HG03442 (cell line): ENCODE data around the gene ARF3.
A peak's percentile ranks its signal among the peaks of the same experiment; 100 is the strongest.
"Not testable (repeated sequence)": the region's sequence is repeated elsewhere in the genome, so short reads cannot be mapped to it uniquely, and the experiment has no call there.

Experiments used
- ATAC-seq: cut with Tn5 transposase; IDR thresholded peaks from one replicate; pipeline ENCODE4 v1.9.1; 2021; ENCODE audit warnings: mild to moderate bottlenecking, moderate library complexity; ENCODE audit not compliant: unreplicated experiment

Gene ARF3

GRCh38 chr12:48932878-48933277 lies 24.4 kb downstream of the ARF3 start:
- ATAC-seq = no peak

- ATAC-seq = no peak
Measured at GRCh38 chr12:48930475-48930874, 26.8 kb downstream of the ARF3 start.

GRCh38 chr12:48929551-48929950 lies 27.7 kb downstream of the ARF3 start:
- no peak for ATAC-seq

GRCh38 chr12:48927261-48927660 lies 30.0 kb downstream of the ARF3 start:
- no peak for ATAC-seq

- ATAC-seq = peak; percentile 61
Measured at GRCh38 chr12:48925304-48926011, 31.8 kb downstream of the ARF3 start, which contains the start of gene FKBP11. Gene FKBP11 (minus strand): TSS chr12:48925492. CDS start chr12:48925428, 64 bp downstream.

GRCh38 chr12:48924617-48925303 lies 32.5 kb downstream of the ARF3 start:
- ATAC-seq = peak; percentile 72

- ATAC-seq = no peak
Measured at GRCh38 chr12:48923117-48923516, 34.2 kb downstream of the ARF3 start.

GRCh38 chr12:48917857-48918537 lies 39.3 kb downstream of the ARF3 start:
- ATAC-seq = no peak

GRCh38 chr12:48910196-48910595 lies 47.1 kb downstream of the ARF3 start:
- ATAC-seq = no peak

- ATAC-seq = not testable (repeated sequence)
Measured at GRCh38 chr12:48909698-48910097, 47.6 kb downstream of the ARF3 start.

GRCh38 chr12:48907245-48907644 lies 50.0 kb downstream of the ARF3 start:
- no peak for ATAC-seq

GRCh38 chr12:48903982-48904411 lies 53.3 kb downstream of the ARF3 start:
- peak; percentile 60 for ATAC-seq

GRCh38 chr12:48903363-48903981 lies 53.8 kb downstream of the ARF3 start:
- no peak for ATAC-seq

- ATAC-seq = peak; percentile 42
Measured at GRCh38 chr12:48901278-48901677, 56.0 kb downstream of the ARF3 start.

- ATAC-seq = no peak
Measured at GRCh38 chr12:48899651-48900050, 57.6 kb downstream of the ARF3 start.

GRCh38 chr12:48894271-48894670 lies 63.0 kb downstream of the ARF3 start:
- no peak for ATAC-seq

- ATAC-seq = peak; percentile 76
Measured at GRCh38 chr12:48890657-48891418, 66.4 kb downstream of the ARF3 start.

- ATAC-seq = no peak
Measured at GRCh38 chr12:48889679-48890078, 67.6 kb downstream of the ARF3 start.
